NCI-H1105 (cell line): ENCODE measurements around the gene ZNRD2.
A peak's percentile ranks its signal among the peaks of the same experiment; 100 is the strongest.

ENCODE experiments used
- DNase-seq: peaks from one replicate; lab custom pipeline; 2025; lab: John Stamatoyannopoulos, UW

Gene ZNRD2

DNA sequence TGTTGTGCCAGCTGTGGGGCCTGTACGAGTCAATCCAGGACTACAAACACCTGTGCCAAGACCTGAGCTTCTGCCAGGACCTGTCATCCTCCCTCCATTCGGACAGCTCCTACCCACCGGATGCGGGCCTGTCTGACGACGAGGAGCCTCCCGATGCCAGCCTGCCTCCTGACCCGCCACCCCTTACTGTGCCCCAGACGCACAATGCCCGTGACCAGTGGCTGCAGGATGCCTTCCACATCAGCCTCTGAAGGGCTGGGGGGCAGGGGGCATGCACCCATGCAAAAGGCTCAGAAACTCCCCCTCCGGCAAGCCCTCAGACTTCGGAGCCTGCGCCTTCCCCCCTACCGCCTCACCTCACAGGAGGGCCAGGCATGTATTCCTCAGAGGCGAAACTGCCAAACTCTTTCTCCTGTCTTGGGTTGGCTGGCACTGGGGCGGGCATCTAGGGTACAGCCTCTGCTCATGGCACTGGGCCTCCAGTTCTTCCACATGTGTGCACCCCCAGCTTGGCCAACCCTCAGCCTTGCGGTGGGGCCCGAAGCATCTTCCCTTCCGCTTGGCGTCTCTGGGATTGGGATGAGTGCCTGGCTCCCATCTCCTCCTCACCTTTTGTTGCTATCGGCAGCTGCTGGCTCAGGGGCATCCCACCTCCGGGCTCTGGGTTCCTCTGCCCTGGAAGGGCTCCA lies 3.3 kb downstream of the ZNRD2 start:
- DNase-seq, result no peak

- peak; percentile 66 for DNase-seq
Observed at GRCh38 chr11:65574109-65574810, 4.0 kb downstream of the ZNRD2 start.

GRCh38 chr11:65574811-65575567 lies 4.7 kb downstream of the ZNRD2 start:
- no peak for DNase-seq

DNA sequence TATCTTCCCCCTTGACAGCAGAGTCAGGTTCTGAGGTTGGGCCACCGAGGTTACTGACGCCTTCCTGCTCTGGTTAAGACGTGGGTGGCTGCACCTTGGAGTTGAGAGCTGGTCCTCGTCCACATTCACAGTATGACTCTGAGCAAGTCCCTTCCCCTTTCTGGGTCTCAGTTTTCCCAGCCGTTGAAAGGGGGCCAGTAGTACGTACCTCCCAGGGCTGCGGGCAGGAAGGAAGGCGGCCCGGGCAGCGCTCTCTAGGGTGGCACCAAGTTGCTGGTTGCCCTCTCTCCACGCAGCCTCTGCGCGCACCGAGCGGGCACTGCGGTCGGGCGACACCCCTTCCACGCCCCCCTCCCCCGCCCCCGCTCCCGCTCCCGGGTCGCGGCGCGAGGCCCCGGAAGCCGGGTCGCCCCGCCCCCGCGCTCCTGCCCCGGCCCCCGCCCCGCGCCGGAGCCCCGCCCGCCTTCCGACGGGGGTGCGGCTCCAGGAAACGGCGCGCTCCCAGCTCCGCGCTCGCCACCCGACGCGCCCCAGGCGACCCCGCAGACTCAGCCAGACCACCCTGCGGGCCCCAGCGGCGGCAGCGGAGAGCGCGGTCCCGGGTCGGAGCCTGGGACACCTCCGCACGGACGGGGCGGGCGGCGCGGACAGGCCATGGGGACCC lies 5.4 kb downstream of the ZNRD2 start, which contains the start of gene EHBP1L1:
TSS of gene EHBP1L1 (plus strand) at position 486 of the 664 bp plus-strand sequence. CDS start 250 bp downstream, outside the sequence.
- no peak for DNase-seq

DNA sequence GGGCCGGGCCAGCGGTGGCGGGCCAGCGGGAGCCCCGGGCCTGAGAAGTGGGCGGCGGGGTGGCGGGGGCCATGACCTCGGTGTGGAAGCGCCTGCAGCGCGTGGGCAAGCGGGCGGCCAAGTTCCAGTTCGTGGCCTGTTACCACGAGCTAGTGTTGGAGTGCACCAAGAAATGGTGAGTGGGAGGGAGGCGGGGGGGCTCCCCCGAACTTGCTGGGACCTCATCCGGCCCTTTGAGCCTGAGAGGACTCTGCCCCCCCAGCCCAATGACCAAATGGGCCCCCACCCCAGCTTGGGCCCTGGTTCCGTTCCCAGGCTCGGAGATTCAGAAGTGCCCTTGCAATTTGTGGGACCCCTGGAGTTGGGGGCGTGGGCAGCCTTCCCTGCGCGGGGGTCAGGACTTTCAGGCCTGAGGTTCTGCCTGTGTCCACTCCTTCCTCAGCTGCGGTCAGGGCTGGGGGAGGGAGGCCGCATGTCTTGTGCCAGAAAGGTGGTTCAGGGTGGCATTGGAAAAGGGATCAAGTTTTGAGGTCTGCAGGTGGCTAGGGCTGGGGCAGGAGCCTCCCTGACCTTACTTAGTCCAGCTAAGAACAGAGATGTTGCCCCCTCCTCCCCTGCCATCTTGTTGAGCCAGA lies 6.1 kb downstream of the ZNRD2 start:
- no peak for DNase-seq

GRCh38 chr11:65576867-65577755 lies 6.8 kb downstream of the ZNRD2 start:
- no peak for DNase-seq

GRCh38 chr11:65577756-65578109 lies 7.5 kb downstream of the ZNRD2 start:
- DNase-seq, result no peak

DNA sequence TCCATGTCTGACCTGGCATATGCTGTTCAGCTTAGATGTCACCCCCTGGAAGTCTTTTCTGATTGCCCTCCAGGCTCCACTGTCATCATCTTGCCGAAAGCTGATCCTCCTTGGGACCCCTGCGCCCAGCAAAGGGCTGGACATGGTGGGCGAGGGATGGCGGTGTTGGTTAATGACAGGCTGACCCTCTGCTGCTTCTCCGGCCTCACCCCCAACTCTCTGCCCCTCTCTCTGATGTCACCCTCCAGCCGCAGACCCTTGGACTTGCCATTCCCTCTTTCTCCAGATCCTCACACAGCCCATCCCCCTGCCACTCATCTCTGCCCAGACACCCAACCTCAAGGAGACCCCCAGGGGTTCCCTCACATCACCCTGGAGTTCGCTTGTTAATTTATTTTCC lies 7.9 kb downstream of the ZNRD2 start:
- no peak for DNase-seq

- no peak for DNase-seq
Observed at GRCh38 chr11:65578667-65579066, 8.4 kb downstream of the ZNRD2 start.

- DNase-seq, result no peak
Observed at GRCh38 chr11:65579291-65579690, 9.0 kb downstream of the ZNRD2 start.

DNA sequence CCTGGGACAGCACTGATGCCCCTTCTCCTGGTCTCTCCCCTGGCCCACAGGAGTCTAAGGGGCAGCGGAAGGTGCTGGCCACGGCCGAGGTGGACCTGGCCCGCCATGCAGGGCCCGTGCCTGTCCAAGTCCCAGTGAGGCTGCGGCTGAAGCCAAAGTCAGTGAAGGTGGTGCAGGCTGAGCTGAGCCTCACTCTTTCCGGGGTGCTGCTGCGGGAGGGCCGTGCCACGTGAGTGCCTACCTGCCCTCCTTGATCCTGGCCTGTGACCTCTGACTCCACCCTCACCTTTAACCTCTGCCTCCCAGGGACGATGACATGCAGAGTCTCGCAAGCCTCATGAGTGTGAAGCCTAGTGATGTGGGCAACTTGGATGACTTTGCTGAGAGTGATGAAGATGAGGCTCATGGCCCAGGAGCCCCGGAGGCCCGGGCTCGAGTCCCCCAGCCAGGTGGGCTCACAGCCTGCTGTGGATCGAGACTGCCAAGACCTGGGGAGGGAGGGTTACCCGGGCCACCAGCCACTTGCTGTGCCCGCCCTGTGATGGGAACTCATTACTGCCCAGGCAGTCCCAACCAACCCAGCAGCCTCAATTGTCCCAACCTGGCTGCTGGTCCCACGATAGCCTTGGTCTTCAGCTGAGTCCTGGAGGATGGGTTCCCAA lies 9.9 kb downstream of the ZNRD2 start:
- DNase-seq, result no peak

GRCh38 chr11:65580756-65581155 lies 10.5 kb downstream of the ZNRD2 start:
- no peak for DNase-seq

- DNase-seq, result no peak
Observed at GRCh38 chr11:65581928-65582327, 11.7 kb downstream of the ZNRD2 start.

GRCh38 chr11:65583589-65583988 lies 13.3 kb downstream of the ZNRD2 start:
- DNase-seq, result no peak

- DNase-seq, result no peak
Observed at GRCh38 chr11:65584106-65584505, 13.8 kb downstream of the ZNRD2 start.

GRCh38 chr11:65584723-65585171 lies 14.5 kb downstream of the ZNRD2 start:
- DNase-seq, result no peak

- peak; percentile 37 for DNase-seq
Observed at GRCh38 chr11:65585396-65586246, 15.3 kb downstream of the ZNRD2 start.

GRCh38 chr11:65586247-65586630 lies 16.0 kb downstream of the ZNRD2 start:
- no peak for DNase-seq

- no peak for DNase-seq
Observed at GRCh38 chr11:65586676-65587075, 16.4 kb downstream of the ZNRD2 start.
